DND-41 (cell line): ENCODE measurements around the gene LRRN4CL.

Experiments used
- ATAC-seq: fragments of 200-7000 bp; cut with Tn5 transposase; 3 replicates; pipeline ENCODE4 v1.9.1; 2021; ENCODE audit warnings: low read depth; ENCODE audit not compliant: insufficient read depth
- DNase-seq: peaks from one replicate; pipeline ENCODE4 v3.0.0-alpha.2; 2020
- H2AFZ ChIP-seq: 2 replicates; pipeline ENCODE4 v1.6.0; 2012; ENCODE audit warnings: low read depth, low read length
- H3K27ac ChIP-seq: 2 replicates; pipeline ENCODE4 v1.5.1; 2012; ENCODE audit warnings: low read length, inconsistent platforms
- H3K27me3 ChIP-seq: fragments of 200-600 bp; sonication (generic); 2 replicates; pipeline ENCODE4 v1.6.0; 2012; ENCODE audit warnings: low read length, mild to moderate bottlenecking, inconsistent platforms; ENCODE audit not compliant: insufficient read depth, poor library complexity
- H3K36me3 ChIP-seq: 2 replicates; pipeline ENCODE4 v1.5.1; 2012; ENCODE audit warnings: low read length, inconsistent platforms; ENCODE audit not compliant: insufficient read depth
- H3K4me1 ChIP-seq: 2 replicates; pipeline ENCODE4 v1.5.1; 2012; ENCODE audit warnings: mild to moderate bottlenecking, low read length; ENCODE audit not compliant: insufficient read depth
- H3K4me2 ChIP-seq: 2 replicates; pipeline ENCODE4 v1.6.0; 2012; ENCODE audit warnings: mild to moderate bottlenecking, moderate library complexity, low read length, inconsistent platforms; ENCODE audit not compliant: insufficient read depth
- H3K4me3 ChIP-seq, 2 experiments: fragments of 200-600 bp in 1 of 2; shearing (Covaris generic) in 1 of 2; 2 replicates each; pipeline ENCODE4 v1.5.1; 2012 to 2016; ENCODE audit warnings: inconsistent platforms in 2 of 2, low read length in 2 of 2, mild to moderate bottlenecking in 2 of 2, low read depth in 1 of 2, moderate library complexity in 1 of 2
- H3K79me2 ChIP-seq: 2 replicates; pipeline ENCODE4 v1.6.0; 2012; ENCODE audit warnings: low read length, inconsistent platforms; ENCODE audit not compliant: insufficient read depth
- H3K9ac ChIP-seq: 2 replicates; pipeline ENCODE4 v1.6.0; 2012; ENCODE audit warnings: low read depth, mild to moderate bottlenecking, inconsistent platforms, low read length, moderate library complexity
- H3K9me3 ChIP-seq: 2 replicates; pipeline ENCODE4 v1.5.1; 2012; ENCODE audit warnings: low read length, moderate library complexity, mild to moderate bottlenecking, inconsistent platforms; ENCODE audit not compliant: insufficient read depth, severe bottlenecking
- H4K20me1 ChIP-seq: 2 replicates; pipeline ENCODE4 v1.6.0; 2012; ENCODE audit warnings: low read length; ENCODE audit not compliant: insufficient read depth
- EZH2 ChIP-seq: IDR thresholded peaks from 3 replicates; pipeline ENCODE4 v1.6.1; 2012; ENCODE audit warnings: borderline replicate concordance, low read depth, mild to moderate bottlenecking, moderate library complexity, low read length, inconsistent platforms; ENCODE audit not compliant: severe bottlenecking
- TF ChIP-seq, protein P1 (sequence below): IDR thresholded peaks from 2 replicates; pipeline ENCODE4 v1.5.1; 2012; ENCODE audit warnings: borderline replicate concordance, low read length, moderate library complexity, mild to moderate bottlenecking; ENCODE audit not compliant: poor library complexity, severe bottlenecking; ENCODE audit errors: extremely low read depth

The LRRN4CL gene

DNA sequence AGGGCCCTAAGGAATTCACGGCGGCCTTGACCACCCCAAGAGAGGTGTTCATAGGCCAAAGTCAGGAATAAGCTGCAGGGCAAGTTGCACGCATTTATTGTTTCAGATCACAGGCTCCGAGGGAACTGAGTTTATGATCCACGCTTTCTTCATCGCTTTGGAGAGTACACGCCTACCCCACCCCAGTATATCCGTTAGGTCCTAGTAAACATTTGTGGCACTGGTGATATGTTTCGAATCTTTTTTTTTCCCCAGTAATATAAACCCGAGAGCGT lies 43.7 kb downstream of the LRRN4CL start:
- Histone ChIP-seq H3K27me3 (no peaks in the 10 kb centered on the region), H3K9me3 (no peaks in the 10 kb centered on the region), H4K20me1 (peaks cover 16% of the 10 kb centered on the region), H2AFZ (peak overlapping the region; percentile 72; the same call in 1 of the 2 replicates), H3K4me1 (peaks cover 36% of the 10 kb centered on the region), H3K9ac (peak overlapping the region; percentile 92), H3K4me2 (peak overlapping the region; percentile 85), H3K36me3 (peaks cover 47% of the 10 kb centered on the region), H3K4me3 (peak overlapping the region; percentile 37 to 63; a peak in 3 of 4 replicates), H3K79me2 (peaks cover 82% of the 10 kb centered on the region), H3K27ac (peak overlapping the region; percentile 87)
- DNase-seq: no peak
- no peak for TF ChIP-seq EZH2
- TF ChIP-seq, protein P1, sequence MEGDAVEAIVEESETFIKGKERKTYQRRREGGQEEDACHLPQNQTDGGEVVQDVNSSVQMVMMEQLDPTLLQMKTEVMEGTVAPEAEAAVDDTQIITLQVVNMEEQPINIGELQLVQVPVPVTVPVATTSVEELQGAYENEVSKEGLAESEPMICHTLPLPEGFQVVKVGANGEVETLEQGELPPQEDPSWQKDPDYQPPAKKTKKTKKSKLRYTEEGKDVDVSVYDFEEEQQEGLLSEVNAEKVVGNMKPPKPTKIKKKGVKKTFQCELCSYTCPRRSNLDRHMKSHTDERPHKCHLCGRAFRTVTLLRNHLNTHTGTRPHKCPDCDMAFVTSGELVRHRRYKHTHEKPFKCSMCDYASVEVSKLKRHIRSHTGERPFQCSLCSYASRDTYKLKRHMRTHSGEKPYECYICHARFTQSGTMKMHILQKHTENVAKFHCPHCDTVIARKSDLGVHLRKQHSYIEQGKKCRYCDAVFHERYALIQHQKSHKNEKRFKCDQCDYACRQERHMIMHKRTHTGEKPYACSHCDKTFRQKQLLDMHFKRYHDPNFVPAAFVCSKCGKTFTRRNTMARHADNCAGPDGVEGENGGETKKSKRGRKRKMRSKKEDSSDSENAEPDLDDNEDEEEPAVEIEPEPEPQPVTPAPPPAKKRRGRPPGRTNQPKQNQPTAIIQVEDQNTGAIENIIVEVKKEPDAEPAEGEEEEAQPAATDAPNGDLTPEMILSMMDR: no peak
- no peak for ATAC-seq

DNA sequence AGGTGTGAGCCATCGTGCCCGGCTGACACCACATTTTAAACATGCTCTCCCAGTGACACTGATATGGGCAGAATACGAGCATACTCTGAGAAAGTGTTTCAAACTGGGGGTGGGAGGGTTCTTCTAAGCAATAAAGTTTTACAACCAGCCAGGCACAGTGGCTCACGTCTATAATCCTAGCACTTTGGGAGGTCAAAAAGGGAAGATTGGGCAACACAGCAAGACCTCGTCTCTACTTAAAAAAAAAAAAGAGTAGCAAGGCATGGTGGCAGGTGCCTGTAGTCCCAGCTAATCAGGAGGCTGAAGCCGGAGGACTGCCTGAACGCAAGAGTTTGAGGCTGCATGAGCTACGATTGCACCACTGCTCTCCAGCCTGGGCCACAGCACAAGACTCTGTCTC lies 45.1 kb downstream of the LRRN4CL start:
- Histone ChIP-seq H3K4me3 (no peak overlapping the region), H3K27ac (no peak overlapping the region), H3K4me2 (peak overlapping the region; percentile 85; the same call in 1 of the 2 replicates), H3K4me1 (peaks cover 36% of the 10 kb centered on the region), H4K20me1 (peaks cover 21% of the 10 kb centered on the region), H3K79me2 (peaks cover 84% of the 10 kb centered on the region), H3K9ac (0 out of 2 replicates have a peak overlapping the region, but pooled peaks have one; percentile 2), H2AFZ (no peak overlapping the region), H3K27me3 (no peaks in the 10 kb centered on the region), H3K36me3 (peaks cover 45% of the 10 kb centered on the region), H3K9me3 (no peaks in the 10 kb centered on the region)
- TF ChIP-seq EZH2: no peak
- TF ChIP-seq, protein P1: no peak
- DNase-seq (no peak), ATAC-seq (no peak)
